HepG2 (cell line): ENCODE data around the gene CLTA. TPM values are rescaled to one million over a fixed set of nuclear protein-coding genes. Genes with fewer than 3 reads are reported as not detected.
"Not testable (repeated sequence)": the region's sequence is repeated elsewhere in the genome, so short reads cannot be mapped to it uniquely, and the experiment has no call there.

Experiments
- ATAC-seq: fragments of 200-7000 bp; cut with Tn5 transposase; 3 replicates; pipeline ENCODE4 v1.9.1; 2020; ENCODE audit warnings: mild to moderate bottlenecking, moderate library complexity
- BruUV-seq: library from RNA; stranded (reverse); fragments of 400-500 nt; replicated peaks from 2 replicates; lab custom pipeline; 2021; lab: Mats Ljungman, UMichigan
- CTCF ChIA-PET: fragments of 300-600 bp; formaldehyde crosslinking; extraction: SDS; loops from one replicate; lab custom pipeline; 2021; ENCODE audit warnings: low total read pairs, inconsistent platforms, low intra/inter-chr PET ratio; lab: Yijun Ruan, JAX
- POLR2A ChIA-PET: fragments of 350-600 bp; sonication (Branson Sonifier 250); formaldehyde crosslinking; loops from one replicate; lab custom pipeline; 2020; ENCODE audit warnings: antibody characterized with exemption, inconsistent platforms; lab: Yijun Ruan, JAX
- DNase-seq: peaks from one replicate; pipeline ENCODE4 v3.0.0-alpha.2; 2015; ENCODE audit warnings: low spot score
- FAIRE-seq: peaks from 3 replicates; lab custom pipeline; 2011; peaks lifted over from hg19 to GRCh38; lab: Jason Lieb, UNC
- H2AFZ ChIP-seq: one replicate; pipeline ENCODE4 v1.6.1; 2011; ENCODE audit warnings: low read length, inconsistent platforms
- H3K27ac ChIP-seq: fragments of 300-600 bp; 3 replicates; pipeline ENCODE4 v1.8.0; 2011; ENCODE audit warnings: mixed run types, mild to moderate bottlenecking, mixed read lengths, low read length, inconsistent platforms; ENCODE audit not compliant: insufficient read depth; ENCODE audit errors: extremely low read length
- H3K27me3 ChIP-seq, 2 experiments: fragments of 200-600 bp in 1 of 2; 2 replicates in 1 of 2; 3 replicates in 1 of 2; pipeline versions ENCODE4 v1.6.0 to v1.8.0; 2011; ENCODE audit warnings: low read length in 2 of 2, mild to moderate bottlenecking in 2 of 2, moderate library complexity in 2 of 2, inconsistent platforms in 1 of 2; ENCODE audit not compliant: insufficient read depth in 2 of 2, control insufficient read depth in 1 of 2
- H3K36me3 ChIP-seq, 2 experiments: fragments of 200-600 bp in 1 of 2; replicated peaks in 1 of 2; 2 replicates in 1 of 2; 3 replicates in 1 of 2; pipeline versions ENCODE4 v1.5.1 to v1.8.0; 2011; ENCODE audit warnings: low read length in 2 of 2, inconsistent platforms in 1 of 2; ENCODE audit not compliant: insufficient read depth in 2 of 2, control insufficient read depth in 1 of 2
- H3K4me1 ChIP-seq: 2 replicates; pipeline ENCODE4 v1.5.1; 2012; ENCODE audit warnings: low read length, inconsistent platforms; ENCODE audit not compliant: insufficient read depth
- H3K4me2 ChIP-seq: 2 replicates; pipeline ENCODE4 v1.6.0; 2011; ENCODE audit warnings: low read depth, low read length, inconsistent platforms
- H3K4me3 ChIP-seq, 3 experiments: fragments of 200-600 bp in 1 of 3; sonication (generic), shearing (Covaris generic) in 1 of 3; replicated peaks in 1 of 3; 2 replicates each; pipeline ENCODE4 v1.5.1; 2011 to 2016; ENCODE audit warnings: low read length in 3 of 3, inconsistent platforms in 2 of 3, low read depth in 2 of 3, mild to moderate bottlenecking in 2 of 3, control low read depth in 1 of 3, mixed read lengths in 1 of 3; ENCODE audit not compliant: insufficient read depth in 1 of 3
- H3K79me2 ChIP-seq: one replicate; pipeline ENCODE4 v1.6.1; 2011; ENCODE audit warnings: low read length, inconsistent platforms; ENCODE audit not compliant: insufficient read depth
- H3K9ac ChIP-seq: 2 replicates; pipeline ENCODE4 v1.6.0; 2011; ENCODE audit warnings: mild to moderate bottlenecking, low read depth, low read length, inconsistent platforms; ENCODE audit not compliant: insufficient read depth
- H3K9me3 ChIP-seq: 2 replicates; pipeline ENCODE4 v1.5.1; 2012; ENCODE audit warnings: mild to moderate bottlenecking, low read length
- H4K20me1 ChIP-seq: 2 replicates; pipeline ENCODE4 v1.6.0; 2011; ENCODE audit warnings: inconsistent platforms, mild to moderate bottlenecking, low read length, moderate library complexity; ENCODE audit not compliant: insufficient read depth
- ARID3A ChIP-seq: IDR thresholded peaks from 2 replicates; pipeline ENCODE4 v1.6.1; 2012; ENCODE audit warnings: low read depth, low read length, improper control_type of control experiment
- STAG1 ChIP-seq: sonication (generic); formaldehyde crosslinking; IDR thresholded peaks from 2 replicates; pipeline ENCODE4 v1.4.0; 2020; ENCODE audit warnings: missing genetic modification reagents
- WGBS: methylation state at CpG from one replicate; pipeline ENCODE4 v1.1.6; 2017; ENCODE audit warnings: low lambda C conversion rate; 5-methylcytosine and 5-hydroxymethylcytosine counted together
- in situ Hi-C: cut with HindIII; loops from 2 replicates; pipeline ENCODE4 v1.10.0; 2017; ENCODE audit warnings: low pct_unique_long_range_greater_than_20kb; ENCODE audit not compliant: extremely low pct_ligation_motif_present
- intact Hi-C: fragments of 100-400 bp; cut with micrococcal nuclease; formaldehyde crosslinking; loops from one replicate; pipeline ENCODE4 v1.10.0; 2022; ENCODE audit not compliant: unreplicated experiment
- polyA plus RNA-seq, 8 experiments: library from polyadenylated mRNA; depleted of rRNA in 3 of 8; stranded (reverse) in 7 of 8; unstranded in 1 of 8; fragments of >200 nt; fragmentation: Illumina TruSeq in 4 of 8; extraction: Trizol in 4 of 8; gene quantifications; 2 replicates each; pipeline versions ENCODE4 v1.2.1 to v1.2.3, GENCODE V29; 2011 to 2016; ENCODE audit warnings: low read depth in 4 of 8, missing spikeins in 1 of 8, mixed read lengths in 1 of 8; ENCODE audit not compliant: insufficient read depth in 1 of 8
- total RNA-seq, 5 experiments: library from RNA; depleted of rRNA; stranded (reverse); fragments of >200 nt; fragmentation: Illumina TruSeq; extraction: Trizol; gene quantifications; 2 replicates each; pipeline ENCODE4 v1.2.3, GENCODE V29; 2016; ENCODE audit warnings: low read depth in 1 of 5
- TF ChIP-seq, protein P1 (sequence below): sonication (generic); formaldehyde crosslinking; IDR thresholded peaks from 2 replicates; pipeline ENCODE4 v1.5.0; 2020; ENCODE audit warnings: mild to moderate bottlenecking, missing genetic modification reagents, moderate library complexity

Gene CLTA
- total and polyA plus RNA-seq, 2 of the 13 experiments (the other 11 are each of a cell fraction or from before 2014, with no cell fraction given): 143 to 222 TPM

- H3K36me3 ChIP-seq: peaks cover 0 to 27% of the 10 kb centered on the region in 2 experiments; a peak in 4 of 5 replicates
- BruUV-seq, FAIRE-seq, H3K4me2 ChIP-seq, H3K27ac ChIP-seq, H3K9me3 ChIP-seq, H4K20me1 ChIP-seq, H3K27me3 ChIP-seq, H3K4me3 ChIP-seq, H3K9ac ChIP-seq, H2AFZ ChIP-seq: not testable (repeated sequence)
- ChIA-PET CTCF (interaction anchor here (4.7 kb wide), 1 partner anchor 81 kb away, joined by 49 read pairs; no protein-coding TSS in a partner anchor), POLR2A (interaction anchor here (1.0 to 1.3 kb wide), 2 partner anchors 11 to 72 kb away, joined by 3 to 4 read pairs; no protein-coding TSS in a partner anchor)
- TF ChIP-seq STAG1 (CRISPR knock-in tag) (peak; percentile 67), ARID3A (peak; percentile 55; the same call in 1 of the 2 replicates)
- TF ChIP-seq, protein P1, sequence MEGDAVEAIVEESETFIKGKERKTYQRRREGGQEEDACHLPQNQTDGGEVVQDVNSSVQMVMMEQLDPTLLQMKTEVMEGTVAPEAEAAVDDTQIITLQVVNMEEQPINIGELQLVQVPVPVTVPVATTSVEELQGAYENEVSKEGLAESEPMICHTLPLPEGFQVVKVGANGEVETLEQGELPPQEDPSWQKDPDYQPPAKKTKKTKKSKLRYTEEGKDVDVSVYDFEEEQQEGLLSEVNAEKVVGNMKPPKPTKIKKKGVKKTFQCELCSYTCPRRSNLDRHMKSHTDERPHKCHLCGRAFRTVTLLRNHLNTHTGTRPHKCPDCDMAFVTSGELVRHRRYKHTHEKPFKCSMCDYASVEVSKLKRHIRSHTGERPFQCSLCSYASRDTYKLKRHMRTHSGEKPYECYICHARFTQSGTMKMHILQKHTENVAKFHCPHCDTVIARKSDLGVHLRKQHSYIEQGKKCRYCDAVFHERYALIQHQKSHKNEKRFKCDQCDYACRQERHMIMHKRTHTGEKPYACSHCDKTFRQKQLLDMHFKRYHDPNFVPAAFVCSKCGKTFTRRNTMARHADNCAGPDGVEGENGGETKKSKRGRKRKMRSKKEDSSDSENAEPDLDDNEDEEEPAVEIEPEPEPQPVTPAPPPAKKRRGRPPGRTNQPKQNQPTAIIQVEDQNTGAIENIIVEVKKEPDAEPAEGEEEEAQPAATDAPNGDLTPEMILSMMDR (CRISPR knock-in tag): peak; percentile 39; the same call in 1 of the 2 replicates
- H3K4me1 ChIP-seq: peaks cover 11% of the 10 kb centered on the region
- H3K79me2 ChIP-seq: peaks cover 20% of the 10 kb centered on the region
- DNase-seq (peak; percentile 44), ATAC-seq (peak; percentile 69)
- intact Hi-C loops (loop anchor here (1.0 kb wide), 1 partner anchor 81 kb away; no protein-coding TSS in a partner anchor), in situ Hi-C loops (loop anchor here (5.0 kb wide), 1 partner anchor 79 kb away; no protein-coding TSS in a partner anchor)
- 81% methylated on average over 8 of the region's 8 CpGs for WGBS
Measured at GRCh38 chr9:36248061-36248460, 57.3 kb downstream of the CLTA start.
